ENCODE data around the gene CCDC142.
A peak's percentile ranks its signal among the peaks of the same experiment; 100 is the strongest.
"Not testable (repeated sequence)": the region's sequence is repeated elsewhere in the genome, so short reads cannot be mapped to it uniquely, and the experiment has no call there.

Gene CCDC142

DNA sequence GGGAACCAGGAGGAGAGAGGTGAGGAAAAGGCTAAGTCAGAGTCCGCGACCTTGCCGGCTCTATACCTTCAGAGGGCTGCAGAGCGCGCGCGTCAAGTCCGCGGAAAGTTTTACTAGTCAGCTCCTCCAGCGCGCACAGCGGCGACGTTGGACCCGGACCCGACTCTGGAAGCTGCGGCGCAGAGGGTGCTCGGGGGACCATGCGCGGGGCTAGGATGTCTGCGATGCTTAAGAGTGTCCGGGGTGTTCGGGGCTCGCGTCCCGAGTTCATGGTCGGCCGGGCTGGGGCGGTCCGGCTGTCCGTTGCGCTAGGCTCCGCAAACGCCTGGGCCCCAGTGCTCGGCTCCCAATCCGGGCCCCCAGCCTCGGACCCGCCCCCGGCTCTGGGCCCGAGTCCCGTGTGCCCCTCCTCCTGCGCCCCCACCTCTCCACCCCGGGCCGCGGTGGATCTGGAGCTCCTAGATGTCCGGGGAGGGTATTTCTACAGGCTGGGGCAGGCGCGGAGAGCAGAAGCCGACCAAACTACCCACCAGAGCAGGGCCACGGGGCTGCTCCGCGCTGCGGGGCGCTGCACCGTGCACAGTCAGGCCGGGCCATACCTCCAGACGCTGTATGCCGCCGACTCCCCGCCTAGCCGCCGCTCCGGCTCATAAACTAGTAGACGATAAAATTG, 16.6 kb upstream of the CCDC142 start, which contains the start of gene LBX2:
Gene LBX2 (minus strand): TSS at position 337 of the 673 bp plus-strand sequence. CDS start 66 bp downstream, at position 271.
- DNase-seq, result no peak

DNA sequence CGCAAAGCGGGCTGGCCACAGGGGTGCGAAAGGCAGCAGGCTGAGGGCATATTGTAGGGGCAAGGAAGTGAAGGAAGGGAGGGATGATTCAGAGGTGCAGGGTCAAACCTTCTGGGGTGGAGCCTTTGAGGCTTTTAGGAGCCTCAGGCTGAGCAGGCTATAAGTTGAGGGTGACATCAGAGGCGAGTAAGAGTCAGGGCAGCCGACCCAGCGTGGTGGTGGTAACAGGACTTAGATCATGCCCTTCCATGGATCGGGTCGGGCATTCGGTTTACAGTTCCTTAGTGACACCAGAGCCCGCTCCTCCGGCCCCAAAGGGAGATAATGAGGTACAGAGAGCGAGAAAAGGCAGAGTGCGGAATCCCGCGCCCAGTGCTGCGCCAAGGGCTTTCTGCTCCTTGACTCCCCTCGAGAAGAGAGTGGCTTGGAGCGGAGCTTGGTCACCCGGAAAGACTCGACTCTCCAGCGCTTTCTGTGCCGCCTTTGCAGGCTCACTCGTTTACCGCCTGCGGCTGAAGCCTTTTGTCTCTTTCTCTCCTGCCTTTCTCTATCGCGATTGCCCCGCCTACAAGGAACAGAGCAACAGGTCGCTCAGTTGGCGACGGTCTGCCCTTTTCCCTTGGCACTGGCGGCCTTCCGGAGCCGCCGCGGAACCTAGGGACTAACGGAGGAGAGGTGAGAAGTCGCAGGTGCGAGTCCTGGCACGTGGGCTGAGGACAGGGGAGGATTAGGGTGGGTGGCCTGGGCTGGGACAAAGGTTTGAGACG, 15.9 kb upstream of the CCDC142 start:
- peak in 1 of 2 experiments; percentile 12 for DNase-seq

- DNase-seq, result no peak
Observed at GRCh38 chr2:74497777-74498499, 15.1 kb upstream of the CCDC142 start.

GRCh38 chr2:74496997-74497776, 14.4 kb upstream of the CCDC142 start:
- DNase-seq, result no peak

DNA sequence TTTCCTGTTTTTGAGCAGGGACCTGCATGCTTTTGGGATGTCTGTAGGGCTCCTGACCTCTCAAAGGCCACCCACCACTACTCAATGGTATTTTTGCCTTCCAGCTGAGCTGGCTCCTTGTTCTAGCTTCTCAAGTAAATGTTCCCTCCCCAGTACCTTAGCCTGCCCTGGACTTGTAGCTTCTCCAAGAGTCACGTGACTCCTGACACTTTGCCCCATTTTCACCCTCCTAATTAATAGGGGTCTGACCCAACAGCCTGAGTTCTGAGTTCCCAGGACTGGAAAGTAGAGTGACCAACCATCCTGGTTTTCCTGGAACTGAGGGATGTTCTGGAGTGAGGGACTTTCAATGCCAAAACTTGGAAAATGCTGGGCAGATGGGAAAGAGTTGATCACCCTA, 12.6 kb upstream of the CCDC142 start:
- DNase-seq, result no peak

- no peak for DNase-seq
Observed at GRCh38 chr2:74493546-74493945, 10.7 kb upstream of the CCDC142 start.

- DNase-seq, result no peak
Observed at GRCh38 chr2:74491648-74492544, 9.1 kb upstream of the CCDC142 start.

DNA sequence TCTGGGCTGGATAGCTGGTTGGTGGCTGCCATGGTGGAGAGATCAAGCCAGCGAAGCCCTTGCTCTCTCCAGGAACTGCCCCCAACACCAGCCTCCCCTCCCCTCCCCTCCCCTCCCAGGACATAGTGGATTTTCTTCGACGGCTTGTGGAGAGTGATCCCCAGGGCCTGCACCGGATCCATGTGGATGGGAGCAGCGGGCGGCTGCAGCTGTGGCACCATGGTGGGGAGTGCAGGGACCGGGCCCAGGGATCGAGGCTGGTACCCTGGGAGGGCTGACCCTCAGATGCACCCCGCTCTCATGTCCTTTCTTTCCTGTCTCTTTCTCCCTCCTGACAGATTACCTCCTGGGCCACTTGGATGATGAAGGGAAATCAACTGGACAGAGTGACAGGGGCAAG, 7.1 kb upstream of the CCDC142 start:
- DNase-seq, result no peak

DNA sequence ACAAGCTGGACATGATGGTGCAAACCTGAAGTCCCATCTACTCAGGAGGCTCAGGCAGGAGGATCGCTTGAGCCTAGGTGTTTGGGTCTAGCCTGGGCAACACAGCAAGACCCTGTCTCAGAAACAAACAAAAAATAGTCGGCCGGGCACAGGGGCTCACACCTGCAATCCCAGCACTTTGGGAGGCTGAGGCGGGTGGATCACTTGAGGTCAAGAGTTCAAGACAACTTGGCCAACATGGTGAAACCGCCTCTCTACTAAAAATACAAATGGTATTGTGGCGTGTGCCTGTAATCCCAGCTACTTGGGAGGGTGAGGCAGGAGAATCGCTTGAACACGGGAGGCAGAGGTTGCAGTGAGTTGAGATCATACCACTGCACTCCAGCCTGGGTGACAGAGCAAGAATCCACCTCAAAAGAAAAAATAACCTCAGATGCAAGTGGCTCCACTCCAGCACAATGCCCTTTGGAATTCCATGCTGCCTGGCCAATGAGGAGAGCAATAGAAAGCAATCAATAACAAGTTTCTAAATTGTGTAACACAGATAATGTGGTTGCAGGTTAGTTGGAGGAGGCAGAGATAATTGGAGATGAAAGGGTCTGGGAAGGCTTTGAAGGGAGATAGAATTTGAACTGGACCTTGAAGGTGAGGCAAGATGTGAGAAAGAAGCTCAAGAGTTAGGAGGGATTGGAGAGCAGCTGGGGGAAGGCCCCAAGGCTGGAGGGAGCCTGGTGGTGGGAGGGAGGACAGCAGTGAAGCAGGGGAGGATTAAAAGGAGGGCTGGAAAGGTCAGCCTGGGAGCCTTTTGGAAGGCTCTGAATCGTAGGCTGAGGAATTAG, 6.1 kb upstream of the CCDC142 start:
- no peak for DNase-seq

DNA sequence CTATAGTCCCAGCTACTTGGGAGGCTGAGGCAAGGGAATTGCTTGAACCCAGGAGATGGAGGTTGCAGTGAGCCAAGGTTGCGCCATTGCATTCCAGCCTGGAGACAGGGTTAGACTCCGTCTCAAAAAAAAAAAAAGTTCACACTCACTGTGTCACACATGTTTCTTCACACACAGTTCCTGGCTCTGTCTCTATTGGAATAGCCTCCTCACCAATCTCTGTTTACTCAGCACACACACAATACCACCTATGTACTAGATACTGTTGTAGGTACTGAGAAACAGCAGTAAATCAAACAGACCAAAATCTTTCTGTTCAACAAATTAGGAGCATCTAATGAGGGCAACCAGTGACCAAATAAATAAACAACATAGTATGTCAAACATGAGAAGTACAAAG, 3.3 kb upstream of the CCDC142 start:
- no peak for DNase-seq

- not testable (repeated sequence) for DNase-seq
Observed at GRCh38 chr2:74483675-74484164, 922 bp upstream of the CCDC142 start.

- peak; percentile 64 to 75 for DNase-seq
Observed at GRCh38 chr2:74481961-74482800, 617 bp downstream of the CCDC142 start.

DNA sequence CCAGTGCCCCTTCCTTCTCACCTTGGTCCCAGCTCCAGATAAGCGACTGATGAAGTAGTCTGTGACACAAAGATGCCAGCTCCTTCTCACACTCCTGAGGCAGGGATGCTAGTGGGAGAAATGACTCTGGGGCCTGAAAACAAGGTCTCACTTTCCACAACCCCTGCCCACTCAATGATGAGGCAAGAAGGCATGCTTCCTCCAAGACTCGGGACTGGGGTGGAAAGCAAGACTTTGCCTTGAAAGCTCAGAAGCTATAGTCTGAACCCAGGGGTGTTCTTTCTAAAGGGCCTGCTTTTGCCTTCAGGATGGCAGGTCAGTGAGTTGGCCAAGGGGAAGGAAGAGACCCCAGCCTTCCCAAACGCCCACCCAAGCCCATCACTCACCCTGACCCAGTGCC, 1.4 kb downstream of the CCDC142 start:
- no peak for DNase-seq

DNA sequence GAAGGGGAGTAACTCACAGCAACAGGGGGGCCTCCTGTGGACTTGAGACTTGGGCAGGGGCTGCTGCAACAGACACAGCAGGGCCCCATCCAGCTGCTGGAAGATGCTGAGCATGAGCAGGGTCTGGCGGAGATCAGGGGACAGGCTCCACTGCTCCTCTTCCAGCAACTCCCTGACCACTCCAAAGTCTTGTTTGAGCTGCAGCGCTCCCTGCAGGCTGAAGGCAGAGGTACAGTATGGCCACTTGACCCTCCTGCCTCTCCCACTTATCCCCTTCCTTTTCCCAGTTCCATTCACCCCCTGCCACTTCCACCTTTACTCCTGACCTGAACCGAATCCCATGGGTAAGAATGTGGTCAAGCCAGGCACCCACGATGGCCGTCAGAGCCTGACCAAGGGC, 7.9 kb downstream of the CCDC142 start:
- DNase-seq, result no peak

DNA sequence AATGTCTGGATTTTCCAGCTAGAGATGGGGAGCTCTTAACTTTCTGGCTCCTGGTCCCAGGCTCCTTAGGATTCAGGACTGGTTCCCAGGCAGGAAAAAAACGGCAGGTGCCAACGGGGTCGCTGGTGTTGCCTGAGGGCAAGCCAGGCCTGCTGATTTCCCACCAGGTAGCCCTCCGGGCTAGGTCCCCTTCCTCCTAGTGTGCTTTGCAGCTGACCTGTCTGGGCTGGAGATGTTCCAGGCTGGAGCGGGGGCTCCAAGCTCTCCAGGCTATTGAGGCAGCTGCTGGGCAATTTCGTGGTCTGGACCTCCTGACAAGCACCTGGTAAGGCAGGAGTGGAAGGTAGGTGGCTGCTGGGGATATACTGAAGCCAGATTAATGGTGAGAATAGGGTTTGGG, 8.3 kb downstream of the CCDC142 start:
- no peak for DNase-seq

DNA sequence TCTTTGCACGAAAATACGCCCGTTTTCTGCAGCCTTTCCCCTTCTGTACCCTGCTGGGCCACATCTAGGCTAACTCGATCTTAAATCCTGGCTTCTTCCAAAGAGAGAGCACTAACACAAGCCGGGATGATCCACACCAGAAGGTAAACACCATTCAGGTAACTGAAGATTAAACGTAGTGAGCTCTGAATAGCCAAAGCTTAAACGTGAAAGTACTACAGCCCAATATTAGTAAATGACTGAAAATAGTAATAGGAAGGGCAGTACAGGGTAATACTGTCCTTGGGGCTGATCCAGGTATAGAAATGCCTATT, 9.9 kb downstream of the CCDC142 start:
- peak in 1 of 2 experiments; percentile 39 for DNase-seq

- peak; percentile 74 to 93 for DNase-seq
Observed at GRCh38 chr2:74472086-74472944, 10.5 kb downstream of the CCDC142 start, which contains the start of gene MRPL53. Gene MRPL53 (minus strand): TSS chr2:74472680. CDS start chr2:74472660, 20 bp downstream.

DNA sequence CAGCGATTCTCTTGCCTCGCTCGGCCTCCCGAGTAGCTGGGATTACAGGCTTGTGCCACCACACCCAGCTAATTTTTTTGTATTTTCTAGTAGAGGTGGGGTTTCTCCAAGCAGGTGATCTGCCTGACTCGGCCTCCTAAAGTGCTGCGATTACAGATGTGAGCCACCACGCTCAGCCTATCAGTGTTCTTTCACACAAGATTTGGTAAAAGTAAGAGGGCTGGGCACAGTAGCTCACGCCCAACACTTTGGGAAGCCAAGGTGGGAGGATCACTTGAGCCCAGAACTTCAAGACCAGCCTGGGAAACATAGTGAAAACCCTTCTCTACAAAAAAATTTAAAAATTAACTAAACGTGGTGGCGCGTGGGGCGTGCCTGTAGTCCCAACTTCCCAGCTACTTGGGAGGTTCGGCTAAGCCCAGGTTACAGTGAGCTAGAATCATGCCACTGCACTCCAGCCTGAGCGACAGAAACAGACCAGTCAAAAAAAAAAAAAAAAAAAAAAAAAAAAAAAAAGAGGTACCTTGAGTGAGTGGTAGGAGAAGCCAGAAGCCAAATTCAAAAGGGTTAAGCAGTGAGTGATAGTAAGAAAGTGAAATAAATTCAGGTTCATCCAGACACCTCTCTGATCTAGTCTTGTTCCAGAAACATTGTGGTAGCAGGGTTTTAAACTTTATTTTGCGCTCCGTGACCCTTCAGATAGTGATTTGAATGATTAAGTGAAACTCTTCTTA, 11.3 kb downstream of the CCDC142 start:
- DNase-seq, result no peak
